ENCODE results near the gene SRPX2. TPM values are rescaled to one million over a fixed set of nuclear protein-coding genes. Genes with fewer than 3 reads are reported as not detected.

Gene SRPX2
- total and polyA plus RNA-seq, 2 of the 13 experiments (the other 11 are each of a cell fraction or from before 2014, with no cell fraction given), result 1.5 to 6.7 TPM

DNA sequence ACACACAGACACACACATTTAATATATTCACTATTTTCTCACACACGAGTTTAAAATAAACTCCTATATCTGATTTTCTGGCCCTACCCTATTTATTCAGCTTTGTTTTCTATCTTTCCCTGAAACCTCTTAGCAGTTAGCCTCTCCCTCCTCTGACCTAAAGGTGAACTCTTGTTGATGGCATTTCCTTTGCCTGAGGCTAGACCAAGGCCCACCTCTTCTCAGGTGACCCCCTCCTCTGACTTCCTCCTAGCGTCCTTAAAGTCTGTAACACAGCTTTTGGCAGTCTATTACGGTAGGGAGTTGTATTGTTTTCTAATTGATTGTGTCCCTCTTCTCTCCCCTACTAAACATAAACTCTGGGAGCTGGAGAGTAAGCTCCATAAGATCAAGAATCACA, 1.7 kb upstream of the SRPX2 start (continued):
- TF ChIP-seq, protein P1, sequence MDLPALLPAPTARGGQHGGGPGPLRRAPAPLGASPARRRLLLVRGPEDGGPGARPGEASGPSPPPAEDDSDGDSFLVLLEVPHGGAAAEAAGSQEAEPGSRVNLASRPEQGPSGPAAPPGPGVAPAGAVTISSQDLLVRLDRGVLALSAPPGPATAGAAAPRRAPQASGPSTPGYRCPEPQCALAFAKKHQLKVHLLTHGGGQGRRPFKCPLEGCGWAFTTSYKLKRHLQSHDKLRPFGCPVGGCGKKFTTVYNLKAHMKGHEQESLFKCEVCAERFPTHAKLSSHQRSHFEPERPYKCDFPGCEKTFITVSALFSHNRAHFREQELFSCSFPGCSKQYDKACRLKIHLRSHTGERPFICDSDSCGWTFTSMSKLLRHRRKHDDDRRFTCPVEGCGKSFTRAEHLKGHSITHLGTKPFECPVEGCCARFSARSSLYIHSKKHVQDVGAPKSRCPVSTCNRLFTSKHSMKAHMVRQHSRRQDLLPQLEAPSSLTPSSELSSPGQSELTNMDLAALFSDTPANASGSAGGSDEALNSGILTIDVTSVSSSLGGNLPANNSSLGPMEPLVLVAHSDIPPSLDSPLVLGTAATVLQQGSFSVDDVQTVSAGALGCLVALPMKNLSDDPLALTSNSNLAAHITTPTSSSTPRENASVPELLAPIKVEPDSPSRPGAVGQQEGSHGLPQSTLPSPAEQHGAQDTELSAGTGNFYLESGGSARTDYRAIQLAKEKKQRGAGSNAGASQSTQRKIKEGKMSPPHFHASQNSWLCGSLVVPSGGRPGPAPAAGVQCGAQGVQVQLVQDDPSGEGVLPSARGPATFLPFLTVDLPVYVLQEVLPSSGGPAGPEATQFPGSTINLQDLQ (CRISPR knock-in tag; IDR thresholded peaks at IDR 0.05), result no peak
- TF ChIP-seq XBP1 (CRISPR knock-in tag; IDR thresholded peaks at IDR 0.05) (no peak), PPARG (CRISPR knock-in tag; conservative IDR thresholded peaks at IDR 0.05) (no peak), ZFX (CRISPR knock-in tag; IDR thresholded peaks at IDR 0.05; ENCODE audit: low read depth) (no peak)

DNA sequence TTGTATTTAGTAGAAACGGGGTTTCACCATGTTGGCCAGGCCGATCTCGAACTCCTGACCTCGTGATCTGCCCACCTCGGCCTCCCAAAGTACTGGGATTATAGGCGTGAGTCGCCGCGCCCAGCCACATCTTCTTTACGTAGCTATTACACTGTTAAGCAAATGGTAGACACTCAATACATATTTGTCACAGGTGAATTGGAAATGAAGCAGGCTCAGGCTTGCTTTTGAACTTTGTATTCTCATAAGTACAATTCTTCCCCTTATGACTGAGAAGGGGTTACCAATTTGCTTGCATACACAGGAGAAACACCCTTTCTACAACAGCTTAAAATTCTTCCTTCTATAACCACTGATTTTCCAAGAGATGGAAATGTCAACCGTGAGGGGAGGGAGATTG, 787 bp upstream of the SRPX2 start:
- no peak for FAIRE-seq
- H2AFZ ChIP-seq (ENCODE audit: low read length), result no peak overlapping the region

More for the DNA sequence above, 787 bp upstream of the SRPX2 start:
- TF ChIP-seq HNF4G (IDR thresholded peaks at IDR 0.05; ENCODE audit: borderline replicate concordance, low read depth, low read length) (no peak), HNF4G (CRISPR knock-in tag; IDR thresholded peaks at IDR 0.05; ENCODE audit: borderline replicate concordance, low read depth) (no peak), MEIS1 (CRISPR knock-in tag; IDR thresholded peaks at IDR 0.05; ENCODE audit: borderline replicate concordance) (no peak), NFE2L1 (CRISPR knock-in tag; IDR thresholded peaks at IDR 0.05; ENCODE audit: borderline replicate concordance) (no peak), ZNF567 (CRISPR knock-in tag; IDR thresholded peaks at IDR 0.05; ENCODE audit: borderline replicate concordance) (no peak), ZNF460 (CRISPR knock-in tag; IDR thresholded peaks at IDR 0.05; ENCODE audit: borderline replicate concordance) (no peak), JARID2 (CRISPR knock-in tag; IDR thresholded peaks at IDR 0.05; ENCODE audit: insufficient replicate concordance) (no peak), GZF1 (CRISPR knock-in tag; IDR thresholded peaks at IDR 0.05) (no peak), MIER3 (CRISPR knock-in tag; IDR thresholded peaks at IDR 0.05; ENCODE audit: borderline replicate concordance) (no peak)
- TF ChIP-seq, protein P2, sequence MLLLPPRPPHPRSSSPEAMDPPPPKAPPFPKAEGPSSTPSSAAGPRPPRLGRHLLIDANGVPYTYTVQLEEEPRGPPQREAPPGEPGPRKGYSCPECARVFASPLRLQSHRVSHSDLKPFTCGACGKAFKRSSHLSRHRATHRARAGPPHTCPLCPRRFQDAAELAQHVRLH (CRISPR knock-in tag; IDR thresholded peaks at IDR 0.05; ENCODE audit: borderline replicate concordance, low read depth), result no peak
- TF ChIP-seq, protein P3, sequence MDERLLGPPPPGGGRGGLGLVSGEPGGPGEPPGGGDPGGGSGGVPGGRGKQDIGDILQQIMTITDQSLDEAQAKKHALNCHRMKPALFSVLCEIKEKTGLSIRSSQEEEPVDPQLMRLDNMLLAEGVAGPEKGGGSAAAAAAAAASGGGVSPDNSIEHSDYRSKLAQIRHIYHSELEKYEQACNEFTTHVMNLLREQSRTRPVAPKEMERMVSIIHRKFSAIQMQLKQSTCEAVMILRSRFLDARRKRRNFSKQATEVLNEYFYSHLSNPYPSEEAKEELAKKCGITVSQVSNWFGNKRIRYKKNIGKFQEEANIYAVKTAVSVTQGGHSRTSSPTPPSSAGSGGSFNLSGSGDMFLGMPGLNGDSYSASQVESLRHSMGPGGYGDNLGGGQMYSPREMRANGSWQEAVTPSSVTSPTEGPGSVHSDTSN (CRISPR knock-in tag; IDR thresholded peaks at IDR 0.05), result no peak
- TF ChIP-seq, protein P4, sequence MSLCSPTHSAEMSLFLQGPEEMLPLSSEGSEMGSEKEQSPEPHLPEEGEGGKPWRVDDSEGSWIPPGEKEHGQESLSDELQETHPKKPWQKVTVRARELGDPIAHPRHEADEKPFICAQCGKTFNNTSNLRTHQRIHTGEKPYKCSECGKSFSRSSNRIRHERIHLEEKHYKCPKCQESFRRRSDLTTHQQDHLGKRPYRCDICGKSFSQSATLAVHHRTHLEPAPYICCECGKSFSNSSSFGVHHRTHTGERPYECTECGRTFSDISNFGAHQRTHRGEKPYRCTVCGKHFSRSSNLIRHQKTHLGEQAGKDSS (CRISPR knock-in tag; IDR thresholded peaks at IDR 0.05; ENCODE audit: borderline replicate concordance, low read depth), result no peak
- TF ChIP-seq, protein P5, sequence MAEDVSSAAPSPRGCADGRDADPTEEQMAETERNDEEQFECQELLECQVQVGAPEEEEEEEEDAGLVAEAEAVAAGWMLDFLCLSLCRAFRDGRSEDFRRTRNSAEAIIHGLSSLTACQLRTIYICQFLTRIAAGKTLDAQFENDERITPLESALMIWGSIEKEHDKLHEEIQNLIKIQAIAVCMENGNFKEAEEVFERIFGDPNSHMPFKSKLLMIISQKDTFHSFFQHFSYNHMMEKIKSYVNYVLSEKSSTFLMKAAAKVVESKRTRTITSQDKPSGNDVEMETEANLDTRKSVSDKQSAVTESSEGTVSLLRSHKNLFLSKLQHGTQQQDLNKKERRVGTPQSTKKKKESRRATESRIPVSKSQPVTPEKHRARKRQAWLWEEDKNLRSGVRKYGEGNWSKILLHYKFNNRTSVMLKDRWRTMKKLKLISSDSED (CRISPR knock-in tag; IDR thresholded peaks at IDR 0.05), result no peak
- no peaks in the 10 kb centered on the region for H3K27me3 ChIP-seq (ENCODE audit: control insufficient read depth in 1 of 2, insufficient read depth in 2 of 2, low read length in 2 of 2)
- ATAC-seq (no peak), DNase-seq (ENCODE audit: low spot score) (no peak)
- BruUV-seq (replicated peaks), result no TSS peak
- intact Hi-C loops (cut with micrococcal nuclease; ENCODE audit: unreplicated experiment), result no loop called here
- no peaks in the 10 kb centered on the region for H3K36me3 ChIP-seq (replicated peaks in 1 of 2; ENCODE audit: control insufficient read depth in 1 of 2, insufficient read depth in 2 of 2, low read length in 2 of 2)
- H4K20me1 ChIP-seq (ENCODE audit: insufficient read depth, low read length), result no peaks in the 10 kb centered on the region
- H3K4me3 ChIP-seq (replicated peaks in 1 of 3; ENCODE audit: insufficient read depth in 1 of 3, low read depth in 2 of 3, low read length in 3 of 3), result no peak overlapping the region
- POLR2A ChIA-PET, result no interaction called here
- H3K9me3 ChIP-seq (ENCODE audit: low read length), result no peaks in the 10 kb centered on the region
- in situ Hi-C loops (cut with HindIII; ENCODE audit: extremely low pct_ligation_motif_present, low pct_unique_long_range_greater_than_20kb), result no loop called here
- CTCF ChIA-PET (ENCODE audit: low intra/inter-chr PET ratio, low total read pairs), result no interaction called here
- no peak overlapping the region for H3K4me2 ChIP-seq (ENCODE audit: low read depth, low read length)
- H3K4me1 ChIP-seq (ENCODE audit: insufficient read depth, low read length), result peaks cover 50% of the 10 kb centered on the region
- H3K9ac ChIP-seq (ENCODE audit: insufficient read depth, low read depth, low read length), result no peak overlapping the region
- no peaks in the 10 kb centered on the region for H3K79me2 ChIP-seq (ENCODE audit: insufficient read depth, low read length)
- no peak overlapping the region for H3K27ac ChIP-seq (ENCODE audit: extremely low read length, insufficient read depth, low read length)
- WGBS (ENCODE audit: low lambda C conversion rate), result 97% methylated on average over 11 of the region's 11 CpGs
